MM.1S (cell line): Measurements from ENCODE around the gene OGFR.

Source experiments
- CTCF ChIP-seq: fragments of 300-600 bp; sonication (generic); IDR thresholded peaks from 2 replicates; pipeline ENCODE4 v1.5.1; 2016; ENCODE audit warnings: antibody characterized with exemption, low read length, mixed read lengths
- EZH2 ChIP-seq: fragments of 300-600 bp; sonication (generic); optimal IDR thresholded peaks from 2 replicates; pipeline ENCODE3; 2017; ENCODE audit warnings: low read depth, mild to moderate bottlenecking, antibody characterized with exemption, low read length, mixed read lengths
- EZH2phosphoT487 ChIP-seq: fragments of 300-600 bp; sonication (generic); IDR thresholded peaks from 2 replicates; pipeline ENCODE4 v1.6.1; 2018; ENCODE audit warnings: antibody characterized with exemption, low read length

DNA sequence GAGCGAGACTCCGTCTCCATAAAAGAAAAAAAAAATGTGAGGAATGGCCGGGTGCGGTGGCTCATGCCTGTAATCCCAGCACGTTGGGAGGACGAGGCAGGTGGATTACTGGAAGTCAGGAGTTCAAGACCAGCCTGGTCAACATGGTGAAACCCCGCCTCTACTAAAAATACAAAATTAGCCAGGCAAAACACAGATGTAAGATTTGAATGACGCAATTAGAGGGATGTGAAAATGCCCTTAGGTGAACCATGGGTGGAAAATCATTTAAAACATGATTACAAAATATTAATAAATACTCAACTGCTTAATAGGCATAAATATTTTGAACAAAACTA lies 33.1 kb downstream of the OGFR start:
- TF ChIP-seq CTCF: no peak
- no peak for TF ChIP-seq EZH2
- TF ChIP-seq EZH2phosphoT487: no peak
